Amniotic stem cell (primary cell): ENCODE results near the gene STX5.
A peak's percentile ranks its signal among the peaks of the same experiment; 100 is the strongest.
"Not testable (repeated sequence)": the region's sequence is repeated elsewhere in the genome, so short reads cannot be mapped to it uniquely, and the experiment has no call there.

Source experiments
- DNase-seq: peaks from one replicate; lab custom pipeline; 2025; lab: John Stamatoyannopoulos, UW

Gene STX5

DNA sequence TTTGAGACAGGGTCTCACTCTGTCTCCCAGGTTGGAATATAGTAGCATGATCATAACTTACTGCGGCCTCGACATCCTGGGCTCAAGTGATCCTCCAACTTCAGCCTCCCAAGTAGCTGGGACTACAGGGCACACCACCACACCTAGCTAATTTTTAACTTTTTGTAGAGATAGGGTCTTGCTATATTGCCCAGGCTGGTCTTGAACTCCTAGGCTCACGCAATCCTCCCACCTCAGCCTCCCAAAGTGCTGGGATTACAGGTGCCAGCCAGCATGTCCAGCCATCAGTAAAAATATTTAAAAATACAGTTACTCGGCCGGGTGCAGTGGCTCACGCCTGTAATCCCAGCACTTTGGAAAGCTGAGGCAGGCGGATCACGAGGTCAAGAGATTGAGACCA is 3.7 kb downstream of the STX5 start:
- DNase-seq, result not testable (repeated sequence)

DNA sequence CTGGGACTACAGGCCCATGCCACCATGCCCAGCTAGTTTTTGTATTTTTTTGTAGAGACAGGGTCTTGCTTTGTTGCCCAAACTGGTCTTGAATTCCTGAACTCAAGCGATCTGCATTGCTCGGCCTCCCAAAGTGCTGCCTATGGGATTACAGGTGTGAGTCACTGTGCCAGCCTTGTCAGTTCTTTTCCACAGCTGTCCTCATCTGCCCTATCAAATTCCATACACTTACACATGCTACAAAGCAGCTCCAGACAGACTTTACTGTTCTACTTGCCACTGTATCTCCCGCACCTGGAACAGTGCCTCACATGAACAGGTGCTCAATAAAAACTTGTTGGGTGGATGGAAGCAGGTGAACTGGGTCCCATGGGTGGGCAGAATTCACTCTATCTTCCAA is 8.2 kb downstream of the STX5 start:
- DNase-seq, result no peak

DNA sequence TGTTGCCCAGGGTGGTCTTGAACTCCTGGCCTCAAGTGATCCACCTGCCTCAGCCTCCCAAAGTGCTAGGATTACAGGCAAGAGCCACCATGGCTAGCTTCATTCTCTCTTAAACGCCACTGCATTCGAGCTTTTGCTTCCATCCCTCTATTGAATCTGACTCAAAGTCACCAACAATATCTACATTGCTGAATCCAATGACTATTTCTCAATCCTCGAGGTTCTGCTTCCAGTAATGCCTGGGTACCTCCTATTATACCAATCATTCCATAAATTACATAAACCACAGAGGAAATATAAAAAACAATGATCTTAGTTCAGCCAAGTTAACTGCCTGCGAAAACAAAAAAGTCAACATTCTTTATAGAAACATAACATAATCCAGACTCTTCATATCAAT is 14.7 kb downstream of the STX5 start:
- no peak for DNase-seq

DNA sequence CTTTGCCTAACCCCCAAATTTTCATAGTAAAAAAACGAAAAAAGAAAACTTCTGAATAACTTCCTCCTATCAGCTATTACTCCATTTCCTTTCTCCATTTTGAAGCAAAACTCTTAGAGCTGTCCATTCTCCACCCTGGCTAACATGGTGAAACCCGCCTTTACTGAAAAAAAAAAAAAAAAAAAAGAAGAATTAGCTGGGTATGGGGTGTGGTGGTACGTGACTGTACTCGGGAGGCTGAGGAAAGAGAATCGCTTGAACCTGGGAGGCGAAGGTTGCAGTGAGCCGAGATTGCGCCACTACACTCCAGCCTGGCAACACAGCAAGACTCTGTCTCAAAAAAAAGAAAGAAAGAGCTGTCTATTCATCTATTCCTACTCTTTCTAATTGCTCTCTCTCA is 15.3 kb downstream of the STX5 start:
- no peak for DNase-seq

DNA sequence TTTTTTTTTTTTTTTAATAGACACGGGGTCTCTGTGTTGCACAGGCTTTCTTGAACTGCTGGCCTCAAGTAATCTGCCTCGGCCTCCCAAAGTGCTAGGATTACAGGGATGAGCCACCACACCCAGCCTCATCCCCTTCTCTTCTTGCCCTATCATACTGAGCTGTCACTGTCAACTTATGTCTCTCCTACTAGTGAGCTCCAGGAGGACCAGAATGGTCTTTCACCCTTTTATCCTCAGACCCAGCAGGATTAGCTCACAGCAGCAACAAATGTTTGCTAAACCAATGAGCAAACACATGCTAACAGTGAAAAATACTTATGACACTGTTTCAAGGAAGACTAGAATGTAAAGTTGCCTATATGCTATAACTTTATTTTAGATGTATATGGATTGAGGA is 20.2 kb downstream of the STX5 start:
- DNase-seq, result no peak

DNA sequence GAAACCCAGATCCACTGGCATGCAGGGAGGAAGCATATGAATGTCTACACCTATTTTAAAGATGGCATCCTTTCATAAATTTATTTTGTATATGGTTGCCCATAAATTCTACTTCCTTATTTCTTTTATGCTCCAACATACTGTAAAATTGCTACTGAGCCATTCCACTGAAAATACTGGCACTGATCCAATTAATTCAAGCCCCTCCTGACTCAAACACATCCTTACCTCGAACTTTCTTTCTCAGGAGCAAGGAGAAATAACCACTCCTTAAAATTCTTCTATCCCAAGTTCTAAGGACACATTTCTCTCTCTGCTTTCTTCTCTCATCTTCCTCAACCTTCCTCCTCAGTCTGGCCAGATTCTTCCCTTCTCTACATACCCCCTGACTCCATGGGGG is 21.1 kb downstream of the STX5 start:
- DNase-seq, result no peak

DNA sequence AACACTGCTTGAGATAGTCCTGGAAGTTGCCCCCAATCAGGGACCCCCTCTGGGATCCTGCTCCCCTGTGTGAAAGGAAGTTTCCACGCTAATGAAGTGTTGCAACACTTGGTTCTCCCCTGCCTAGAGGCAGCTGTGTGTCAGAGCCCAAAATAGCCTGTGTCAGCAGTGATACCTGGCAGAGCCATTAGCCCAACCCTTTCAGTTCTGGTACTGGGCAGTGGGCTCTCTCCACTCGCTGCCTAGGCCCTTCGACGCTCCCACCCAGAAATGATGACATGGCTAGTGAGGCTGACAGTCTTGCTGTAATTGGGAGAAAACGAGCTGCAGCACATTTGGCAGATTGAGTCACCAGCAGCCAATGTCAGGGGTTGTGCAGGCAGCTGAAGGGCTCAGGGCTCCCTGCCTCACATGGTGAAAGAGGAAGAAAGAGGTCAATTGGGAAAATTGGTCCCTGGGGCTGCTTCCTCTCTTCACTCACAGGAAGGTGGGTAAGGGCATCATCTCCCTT is 25.2 kb downstream of the STX5 start:
- DNase-seq, result no peak

DNA sequence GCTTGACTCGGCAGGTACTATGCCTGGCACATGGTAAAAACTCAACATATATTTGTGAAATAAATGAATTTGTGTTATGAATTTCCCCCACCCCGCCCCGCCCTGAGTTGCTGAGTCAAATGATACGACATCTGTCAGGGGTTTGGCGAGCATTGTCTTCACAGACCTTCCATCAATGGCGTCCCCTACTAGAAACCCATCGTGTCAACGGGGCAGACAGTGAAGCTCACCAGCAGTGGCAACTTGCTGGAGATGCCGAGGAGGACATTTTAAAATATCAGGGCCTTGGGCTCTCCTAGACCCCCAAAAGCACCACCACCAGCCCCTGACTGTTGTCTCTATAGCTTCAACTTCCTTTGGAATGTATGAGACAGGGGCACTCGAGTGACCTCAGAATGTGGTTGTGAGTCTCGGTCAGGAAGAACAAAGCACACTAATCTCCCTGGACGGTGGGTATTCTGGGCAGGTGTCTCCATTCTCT is 25.9 kb downstream of the STX5 start:
- DNase-seq, result no peak

DNA sequence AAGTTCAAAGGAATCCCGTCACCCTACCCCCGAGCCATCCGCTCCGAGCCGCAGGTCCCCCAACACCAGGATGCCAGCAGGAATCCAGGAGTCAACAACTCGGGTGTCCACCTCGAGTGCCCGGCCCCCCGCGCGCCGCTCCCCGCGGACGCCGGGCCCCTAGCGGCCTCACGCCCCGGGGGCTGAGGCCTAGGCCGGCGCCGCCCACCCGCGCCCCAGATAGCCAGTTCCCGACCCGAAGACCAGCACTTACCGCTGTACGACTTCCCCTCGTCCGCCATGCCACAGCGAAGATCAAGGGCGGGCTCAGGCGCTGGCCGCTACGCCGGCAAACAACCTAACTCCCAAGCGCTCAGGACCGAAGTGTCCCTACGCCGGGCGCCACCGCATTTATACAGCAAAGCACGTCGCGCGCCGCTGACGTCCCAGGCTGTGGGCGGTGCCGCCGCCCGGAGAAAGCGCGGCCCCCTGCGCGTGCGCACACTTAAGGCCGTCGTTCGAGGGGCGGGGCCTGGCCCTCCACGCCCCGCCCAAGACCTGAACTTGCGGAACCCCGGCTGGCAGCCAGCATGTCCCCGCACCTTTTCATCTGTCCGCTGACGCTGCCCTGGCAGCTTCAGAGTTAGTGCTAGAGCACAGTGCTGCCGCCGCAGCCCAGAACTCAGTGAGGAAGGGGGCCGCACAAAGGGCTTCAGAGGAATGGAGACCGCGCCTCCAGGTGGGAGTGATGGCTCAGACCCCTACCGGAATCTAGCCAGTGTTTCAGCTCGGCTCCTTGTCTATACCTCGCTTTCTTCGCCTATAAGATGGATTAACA is 26.6 kb downstream of the STX5 start, which contains the start of gene NXF1:
Gene NXF1 (minus strand): TSS at position 365 of the 817 bp plus-strand sequence. CDS start 84 bp downstream, at position 281.
- DNase-seq, result peak; percentile 77

DNA sequence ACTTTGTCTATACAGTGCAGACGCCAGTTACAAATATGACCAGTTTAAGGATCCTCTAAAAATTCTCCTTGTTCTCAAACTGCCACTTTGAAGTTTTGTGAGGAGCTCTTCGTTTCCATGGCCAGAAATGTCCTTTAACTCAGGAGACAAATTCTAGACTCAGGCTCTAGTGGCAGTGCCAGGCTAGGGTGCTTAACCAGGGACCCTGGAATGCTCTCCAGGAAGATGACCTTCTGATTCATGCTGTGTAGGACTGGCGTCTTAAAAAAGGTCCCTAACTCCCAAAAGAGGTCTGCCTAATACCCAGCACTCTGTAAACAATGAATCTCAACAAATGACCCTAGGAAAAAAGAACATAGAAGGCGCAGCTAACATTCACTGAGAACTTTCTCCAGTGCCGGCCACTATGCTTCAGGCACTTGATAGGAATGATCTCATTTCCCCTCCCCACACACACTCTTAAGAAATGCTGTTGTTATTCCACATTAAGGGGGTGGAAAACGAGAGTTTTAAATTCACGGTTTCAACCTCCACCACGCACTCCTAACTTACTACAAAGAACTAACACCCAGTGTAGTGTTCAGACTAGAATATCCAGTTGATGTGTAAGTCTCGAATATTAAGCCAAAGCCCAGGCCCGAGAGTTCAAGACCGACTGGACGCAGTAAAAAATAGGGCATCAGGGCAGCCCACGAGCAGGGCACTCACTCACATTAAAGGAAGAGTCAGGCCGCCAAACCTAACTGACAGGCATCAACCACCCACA is 27.4 kb downstream of the STX5 start:
- DNase-seq, result no peak

DNA sequence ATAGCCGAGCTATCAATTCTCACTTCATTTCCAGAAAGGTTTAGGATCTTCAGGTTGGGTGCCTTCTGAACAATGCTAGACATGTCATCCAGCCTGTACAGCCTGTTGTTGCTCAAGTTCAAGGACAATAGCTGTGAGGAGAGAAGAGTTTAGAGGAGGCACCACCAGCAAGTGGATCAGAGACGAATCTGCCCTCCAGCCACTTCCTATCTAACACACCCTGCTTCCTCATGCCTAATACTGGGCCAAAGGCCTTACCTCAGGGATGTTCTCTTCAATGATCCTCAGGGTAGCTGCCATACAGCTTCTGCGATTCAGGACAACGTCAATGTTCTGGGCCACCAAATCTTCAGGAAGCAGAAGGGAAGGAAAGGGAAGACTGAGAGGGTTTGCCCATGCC is 30.8 kb downstream of the STX5 start:
- DNase-seq, result no peak

DNA sequence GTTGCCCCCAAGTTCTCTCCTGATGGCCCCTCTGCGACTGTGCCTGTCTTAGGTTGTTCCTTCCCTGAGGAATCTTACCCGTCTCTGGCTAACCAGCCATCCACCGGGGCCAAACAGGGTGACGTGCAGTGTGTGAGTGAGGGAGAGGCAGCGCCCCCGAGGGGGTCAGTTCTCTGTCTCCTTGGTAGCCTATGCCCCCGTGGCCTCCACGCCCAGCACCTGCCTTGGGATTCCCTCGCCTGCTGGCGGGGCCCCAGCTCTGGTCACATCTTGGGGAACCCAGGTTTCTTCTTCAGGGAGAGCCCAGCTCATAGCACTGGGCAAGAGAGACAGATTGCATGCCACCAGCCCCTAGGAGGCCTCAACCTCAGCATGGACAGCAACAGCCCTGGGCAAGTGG is 32.4 kb downstream of the STX5 start:
- no peak for DNase-seq

DNA sequence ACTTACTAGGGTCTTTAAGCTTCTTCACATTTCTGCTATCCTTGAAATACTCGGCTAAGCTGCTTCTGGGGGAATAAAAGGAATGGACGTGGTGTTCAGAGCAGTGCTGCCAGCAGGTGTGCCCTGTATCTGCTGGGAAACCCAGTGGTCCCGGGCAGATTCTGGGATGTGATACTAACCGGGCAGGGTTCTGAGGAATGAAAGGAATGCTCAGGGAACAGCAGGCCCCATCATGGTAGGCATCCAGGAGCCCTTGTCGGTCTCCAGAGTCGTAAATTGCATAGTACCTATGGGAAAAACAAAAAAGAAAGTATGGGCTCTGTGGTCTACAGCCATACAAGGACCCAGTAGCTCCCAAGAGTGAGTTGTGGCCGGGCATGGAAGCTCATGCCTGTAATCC is 35.6 kb downstream of the STX5 start:
- DNase-seq, result no peak

DNA sequence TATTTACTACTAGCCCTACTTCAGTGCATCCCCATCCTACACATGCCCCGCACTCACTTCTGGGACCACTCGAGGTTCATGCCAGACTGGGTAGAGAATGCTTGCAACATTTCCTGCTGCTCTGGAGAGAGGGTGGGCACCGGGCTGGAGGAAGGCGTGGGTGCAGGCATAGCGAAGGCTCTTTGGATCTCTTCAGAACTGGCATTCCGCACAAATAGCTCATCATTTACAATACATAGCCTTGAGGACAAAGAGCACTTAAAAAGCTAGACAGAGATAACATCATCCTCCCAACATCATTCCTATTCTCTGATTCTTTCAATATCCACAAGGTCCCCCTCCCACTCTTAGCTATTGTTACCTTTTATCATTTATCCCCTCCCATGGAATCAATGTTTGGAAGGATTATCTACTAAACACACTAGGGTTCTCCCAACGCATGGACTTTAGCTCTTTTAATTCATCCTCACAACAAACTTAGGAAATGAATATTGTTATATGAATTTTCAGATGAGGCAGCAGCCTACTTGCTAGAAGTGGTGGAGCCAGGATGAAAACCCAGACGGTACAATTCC is 37.6 kb downstream of the STX5 start:
- DNase-seq, result no peak

DNA sequence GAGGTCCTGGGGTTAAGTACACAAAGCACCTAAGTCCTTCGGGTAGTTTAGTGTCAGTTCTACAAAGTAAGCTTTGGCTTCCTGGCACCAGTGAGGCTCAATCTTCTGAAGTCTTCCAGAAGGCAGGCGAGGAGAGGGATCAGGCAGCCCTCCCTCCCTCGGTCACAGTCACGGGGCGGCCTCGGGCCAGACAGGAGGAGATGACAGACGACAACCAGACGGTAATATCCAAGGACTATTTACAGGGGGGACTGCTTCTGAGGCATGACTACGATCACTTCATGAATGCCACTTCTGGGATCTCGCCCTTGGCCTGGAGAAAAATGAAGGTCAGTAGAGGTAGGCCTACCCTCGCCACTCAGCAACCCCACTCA is 39.7 kb downstream of the STX5 start:
- DNase-seq, result no peak

DNA sequence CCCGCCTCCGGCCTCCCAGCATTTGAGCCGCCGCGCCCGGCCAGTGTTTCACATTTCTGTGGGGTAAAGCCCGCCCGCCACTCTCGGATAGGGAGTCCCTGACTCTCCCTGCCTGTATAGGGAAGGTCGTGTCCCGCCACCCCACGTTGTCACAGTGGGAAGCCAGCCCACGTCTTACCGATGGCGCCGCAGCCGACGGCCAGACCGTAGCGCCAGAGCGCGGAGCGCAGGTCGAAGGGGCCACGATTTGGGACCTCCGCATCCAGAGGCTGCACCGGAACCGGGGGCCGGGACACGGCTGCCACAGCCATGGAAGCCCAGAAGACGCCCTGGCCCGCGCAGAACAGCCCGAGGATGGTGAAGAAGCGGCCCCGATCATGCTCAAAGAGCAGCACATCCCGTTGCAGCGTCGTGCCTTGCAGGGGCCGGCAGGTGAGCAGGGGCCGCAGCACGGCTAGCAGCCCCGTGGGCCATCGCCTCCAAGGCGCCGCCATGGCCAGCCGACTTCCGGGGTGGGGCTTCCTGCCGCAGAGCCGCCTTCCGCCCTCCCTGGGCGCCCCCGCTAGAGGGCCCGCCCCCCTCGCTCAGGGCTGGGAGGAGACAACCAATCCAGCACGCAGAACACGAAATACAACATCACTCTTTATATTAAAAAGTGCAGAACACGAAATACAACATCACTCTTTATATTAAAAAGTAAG is 40.2 kb downstream of the STX5 start, which contains the start of gene TMEM223:
Gene TMEM223 (minus strand): TSS at position 506 of the 701 bp plus-strand sequence. CDS start 12 bp downstream, at position 494.
- DNase-seq, result peak; percentile 60

DNA sequence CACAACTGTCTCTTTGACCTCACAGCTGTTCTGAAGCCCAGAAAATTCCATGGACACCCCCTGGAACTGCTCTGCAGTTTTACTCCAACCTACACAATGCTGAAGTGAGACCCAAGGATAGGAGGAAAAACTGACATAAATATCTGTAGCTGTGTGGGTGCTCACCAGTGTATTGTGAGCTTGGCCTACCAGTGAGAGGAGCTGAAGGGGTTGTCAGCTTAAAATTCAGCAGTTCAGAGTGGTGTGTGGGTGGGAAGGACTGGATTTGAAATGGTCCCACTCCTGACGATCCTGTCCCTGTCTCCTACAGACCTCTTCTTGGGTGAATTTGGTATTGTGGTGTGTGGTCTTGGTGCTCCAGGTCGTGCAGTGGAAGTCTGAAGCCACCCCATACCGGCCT is 42.3 kb downstream of the STX5 start:
- DNase-seq, result no peak

DNA sequence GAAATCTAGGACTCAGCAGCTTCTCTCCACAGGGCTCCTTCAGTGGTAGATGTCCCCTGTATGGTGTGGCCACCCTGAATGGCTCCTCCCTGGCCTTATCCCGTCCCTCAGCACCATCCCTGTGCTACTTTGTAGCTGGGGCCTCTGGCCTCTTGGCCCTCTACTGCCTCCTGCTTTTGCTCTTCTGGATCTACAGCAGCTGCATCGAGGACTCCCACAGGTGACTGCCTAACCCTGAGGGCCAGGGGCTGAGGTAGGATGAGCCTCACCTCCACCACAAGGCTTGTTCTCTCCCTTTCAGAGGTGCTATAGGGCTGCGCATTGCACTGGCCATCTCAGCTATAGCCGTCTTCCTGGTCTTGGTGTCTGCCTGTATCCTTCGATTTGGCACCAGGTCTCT is 42.9 kb downstream of the STX5 start:
- DNase-seq, result no peak

DNA sequence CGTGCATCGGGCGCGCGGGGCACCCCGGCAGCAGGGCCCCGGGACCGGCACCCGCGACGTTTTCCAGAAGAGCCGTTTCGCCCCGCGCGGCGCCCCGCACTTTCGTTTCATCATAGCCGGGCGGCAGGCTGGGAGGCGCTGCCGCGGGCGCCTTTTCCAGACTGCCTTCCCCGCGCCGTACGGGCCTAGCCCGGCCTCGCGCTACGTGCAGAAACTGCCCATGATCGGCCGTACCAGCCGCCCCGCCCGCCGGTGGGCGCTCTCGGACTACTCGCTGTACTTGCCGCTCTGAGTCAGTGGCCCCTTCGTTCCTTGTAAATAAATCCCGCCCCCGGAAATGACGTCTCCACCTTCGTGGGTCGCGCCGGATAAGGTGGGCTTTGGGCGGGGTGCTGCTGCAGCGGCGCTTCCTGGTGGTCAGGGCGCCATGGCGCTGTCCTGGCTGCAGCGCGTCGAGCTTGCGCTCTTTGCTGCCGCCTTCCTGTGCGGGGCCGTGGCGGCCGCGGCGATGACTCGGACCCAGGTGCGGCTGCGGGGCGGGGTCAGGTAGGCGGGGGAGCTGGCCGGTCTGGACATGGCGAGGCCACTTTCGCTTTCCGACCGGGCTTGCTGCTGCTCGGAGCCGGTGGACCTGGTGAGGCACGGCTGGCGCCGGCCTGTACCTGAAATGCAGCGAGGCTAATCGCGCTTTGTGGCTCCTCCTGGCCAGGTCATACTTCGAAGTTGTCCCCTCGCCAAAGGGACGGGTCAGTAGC is 44.7 kb downstream of the STX5 start, which contains the start of gene TMEM179B:
Gene TMEM179B (plus strand): TSS at position 398 of the 755 bp plus-strand sequence. CDS start 30 bp downstream, at position 428.
- peak; percentile 100 for DNase-seq

DNA sequence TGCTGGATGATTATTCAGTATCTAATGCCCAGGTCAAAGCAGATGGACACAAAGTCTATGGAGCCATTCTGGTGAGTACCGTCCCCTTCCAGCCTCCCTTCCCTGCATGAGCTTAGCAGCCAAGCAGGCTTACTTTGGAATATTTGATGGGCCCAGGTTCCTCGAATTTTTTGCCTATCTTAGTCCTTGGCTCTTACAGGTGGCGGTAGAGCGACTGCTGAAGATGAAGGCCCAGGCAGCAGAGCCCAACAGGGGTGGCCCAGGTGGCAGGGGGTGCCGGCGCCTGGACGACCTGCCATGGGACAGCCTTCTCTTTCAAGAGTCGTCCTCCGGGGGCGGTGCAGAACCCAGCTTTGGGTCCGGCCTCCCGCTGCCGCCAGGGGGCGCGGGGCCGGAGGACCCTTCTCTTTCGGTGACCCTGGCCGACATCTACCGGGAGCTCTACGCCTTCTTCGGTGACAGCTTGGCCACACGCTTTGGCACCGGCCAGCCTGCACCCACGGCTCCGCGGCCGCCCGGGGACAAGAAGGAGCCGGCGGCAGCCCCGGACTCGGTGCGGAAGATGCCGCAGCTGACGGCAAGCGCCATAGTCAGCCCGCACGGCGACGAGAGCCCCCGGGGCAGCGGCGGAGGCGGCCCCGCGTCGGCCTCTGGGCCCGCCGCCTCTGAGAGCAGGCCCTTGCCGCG is 45.4 kb downstream of the STX5 start:
- DNase-seq, result peak; percentile 87
